H9 (cell line): ENCODE data around the gene MED10. TPM values are rescaled to one million over a fixed set of nuclear protein-coding genes. Genes with fewer than 3 reads are reported as not detected.

Source experiments
- DNase-seq: peaks from one replicate; pipeline ENCODE4 v3.0.0-alpha.2; 2017
- H2AFZ ChIP-seq: one replicate; pipeline ENCODE4 v1.6.1; 2013; ENCODE audit warnings: mild to moderate bottlenecking, low read length, control low read depth, moderate library complexity
- H2AK5ac ChIP-seq: 2 replicates; pipeline ENCODE4 v1.6.1; 2013; ENCODE audit warnings: low read length, control low read depth, mixed read lengths; ENCODE audit not compliant: insufficient read length
- H2BK120ac ChIP-seq: one replicate; pipeline ENCODE4 v1.6.1; 2013; ENCODE audit warnings: low read depth, mild to moderate bottlenecking, low read length, control low read depth, inconsistent platforms; ENCODE audit not compliant: poor library complexity, severe bottlenecking
- H2BK12ac ChIP-seq: 2 replicates; pipeline ENCODE4 v1.6.1; 2013; ENCODE audit warnings: low read length, control low read depth, mixed read lengths, low read depth; ENCODE audit not compliant: insufficient read length
- H2BK15ac ChIP-seq: 2 replicates; pipeline ENCODE4 v1.6.1; 2013; ENCODE audit warnings: low read depth, low read length, control low read depth
- H2BK20ac ChIP-seq: one replicate; pipeline ENCODE4 v1.6.1; 2013; ENCODE audit warnings: low read depth, mild to moderate bottlenecking, low read length, control low read depth, inconsistent platforms; ENCODE audit not compliant: poor library complexity, severe bottlenecking
- H2BK5ac ChIP-seq: 2 replicates; pipeline ENCODE4 v1.6.1; 2013; ENCODE audit warnings: low read length, control low read depth, mixed read lengths; ENCODE audit not compliant: insufficient read length
- H3K14ac ChIP-seq: 2 replicates; pipeline ENCODE4 v1.6.1; 2013; ENCODE audit warnings: low read length, control low read depth; ENCODE audit not compliant: insufficient read depth
- H3K18ac ChIP-seq: 2 replicates; pipeline ENCODE4 v1.6.1; 2013; ENCODE audit warnings: low read depth, mild to moderate bottlenecking, mixed read lengths, low read length, control low read depth; ENCODE audit not compliant: insufficient read length
- H3K23ac ChIP-seq: 2 replicates; pipeline ENCODE4 v1.6.1; 2013; ENCODE audit warnings: low read length, control low read depth, mixed read lengths, low read depth; ENCODE audit not compliant: insufficient read length
- H3K23me2 ChIP-seq: 2 replicates; pipeline ENCODE4 v1.6.1; 2013; ENCODE audit warnings: low read depth, mild to moderate bottlenecking, mixed read lengths, low read length, control low read depth; ENCODE audit not compliant: insufficient read length, poor library complexity, severe bottlenecking
- H3K27ac ChIP-seq: 2 replicates; pipeline ENCODE4 v1.5.1; 2013; ENCODE audit warnings: low read length, control low read depth, mixed read lengths, low read depth; ENCODE audit not compliant: insufficient read length
- H3K27me3 ChIP-seq: 2 replicates; pipeline ENCODE4 v1.6.1; 2013; ENCODE audit warnings: low read length, control low read depth, inconsistent platforms; ENCODE audit not compliant: insufficient read depth
- H3K4ac ChIP-seq: 2 replicates; pipeline ENCODE4 v1.6.1; 2013; ENCODE audit warnings: low read depth, mild to moderate bottlenecking, control low read depth, inconsistent platforms, low read length, moderate library complexity
- H3K4me1 ChIP-seq: 2 replicates; pipeline ENCODE4 v1.6.1; 2013; ENCODE audit warnings: low read length, control low read depth, inconsistent platforms; ENCODE audit not compliant: insufficient read depth
- H3K4me2 ChIP-seq: 2 replicates; pipeline ENCODE4 v1.6.1; 2013; ENCODE audit warnings: low read length, control low read depth, mixed read lengths; ENCODE audit not compliant: insufficient read length, insufficient read depth
- H3K56ac ChIP-seq: 2 replicates; pipeline ENCODE4 v1.6.1; 2013; ENCODE audit warnings: low read depth, mild to moderate bottlenecking, mixed read lengths, low read length, control low read depth; ENCODE audit not compliant: insufficient read length
- H3K79me1 ChIP-seq: 2 replicates; pipeline ENCODE4 v1.6.1; 2013; ENCODE audit warnings: low read depth, mild to moderate bottlenecking, moderate library complexity, low read length, control low read depth, inconsistent platforms; ENCODE audit not compliant: insufficient read depth, poor library complexity, severe bottlenecking
- H3K79me2 ChIP-seq: 2 replicates; pipeline ENCODE4 v1.6.1; 2013; ENCODE audit warnings: low read length, control low read depth, inconsistent platforms; ENCODE audit not compliant: insufficient read depth
- H3K9ac ChIP-seq: 2 replicates; pipeline ENCODE4 v1.6.1; 2013; ENCODE audit warnings: low read length, control low read depth, mixed read lengths; ENCODE audit not compliant: insufficient read length; ENCODE audit errors: extremely low read depth
- H3K9me3 ChIP-seq: one replicate; pipeline ENCODE4 v1.6.1; 2013; ENCODE audit warnings: low read depth, low read length, inconsistent platforms; ENCODE audit not compliant: control insufficient read depth
- H3T11ph ChIP-seq: one replicate; pipeline ENCODE4 v1.6.1; 2013; ENCODE audit warnings: mild to moderate bottlenecking, low read length, control low read depth, inconsistent platforms
- H4K20me1 ChIP-seq: one replicate; pipeline ENCODE4 v1.6.1; 2013; ENCODE audit not compliant: control insufficient read depth, insufficient read length, insufficient read depth
- H4K5ac ChIP-seq: 2 replicates; pipeline ENCODE4 v1.6.1; 2013; ENCODE audit warnings: low read depth, mild to moderate bottlenecking, mixed read lengths, low read length, control low read depth; ENCODE audit not compliant: insufficient read length
- H4K8ac ChIP-seq: replicated peaks from 2 replicates; pipeline ENCODE4 v1.6.1; 2013; ENCODE audit warnings: low read length, control low read depth, mixed read lengths, low read depth; ENCODE audit not compliant: insufficient read length
- H4K91ac ChIP-seq: 2 replicates; pipeline ENCODE4 v1.6.1; 2013; ENCODE audit warnings: low read depth, mild to moderate bottlenecking, moderate library complexity, mixed read lengths, low read length, control low read depth; ENCODE audit not compliant: insufficient read length
- H3K27ac Mint-ChIP-seq, 3 experiments: 2 replicates in 2 of 3; 3 replicates in 1 of 3; pipeline ENCODE4 v1.8.0; 2020 to 2021; ENCODE audit warnings: mixed read lengths in 3 of 3, mild to moderate bottlenecking in 1 of 3, moderate library complexity in 1 of 3
- H3K27me3 Mint-ChIP-seq: 2 replicates; pipeline ENCODE4 v1.8.0; 2021; ENCODE audit warnings: low read depth, mild to moderate bottlenecking, moderate library complexity, mixed read lengths
- H3K36me3 Mint-ChIP-seq, 3 experiments: 2 replicates in 2 of 3; 3 replicates in 1 of 3; pipeline ENCODE4 v1.8.0; 2020 to 2021; ENCODE audit warnings: low read depth in 3 of 3, mixed read lengths in 3 of 3; ENCODE audit not compliant: insufficient read depth in 1 of 3
- H3K4me1 Mint-ChIP-seq, 2 experiments: 2 replicates each; pipeline ENCODE4 v1.8.0; 2020; ENCODE audit warnings: mixed read lengths in 2 of 2
- H3K4me3 Mint-ChIP-seq, 2 experiments: 2 replicates in 1 of 2; 3 replicates in 1 of 2; pipeline ENCODE4 v1.8.0; 2020 to 2021; ENCODE audit warnings: mild to moderate bottlenecking in 2 of 2, mixed read lengths in 2 of 2, moderate library complexity in 1 of 2
- H3K9me3 Mint-ChIP-seq, 2 experiments: 2 replicates in 1 of 2; 3 replicates in 1 of 2; pipeline ENCODE4 v1.8.0; 2020; ENCODE audit warnings: mild to moderate bottlenecking in 2 of 2, mixed read lengths in 2 of 2, moderate library complexity in 1 of 2
- WGBS: extraction: QIAGEN DNeasy Blood & Tissue Kit; methylation state at CpG from one replicate; pipeline ENCODE4 v1.1.7; 2013; ENCODE audit warnings: missing lambda C conversion rate, low lambda C conversion rate, mixed read lengths; ENCODE audit not compliant: insufficient read length; ENCODE audit errors: extremely low coverage; 5-methylcytosine and 5-hydroxymethylcytosine counted together
- total RNA-seq: library from RNA; stranded (reverse); gene quantifications from 2 replicates; pipeline ENCODE4 v1.2.1, GENCODE V29; 2021
- TF ChIP-seq, protein P1 (sequence below): fragments of 200-600 bp; sonication (generic); conservative IDR thresholded peaks from 3 replicates; pipeline ENCODE4 v1.8.0; 2021; ENCODE audit warnings: antibody characterized with exemption, mild to moderate bottlenecking

MED10 gene
- total RNA-seq, 1 experiment from 2014 or later = 35.3 TPM

DNA sequence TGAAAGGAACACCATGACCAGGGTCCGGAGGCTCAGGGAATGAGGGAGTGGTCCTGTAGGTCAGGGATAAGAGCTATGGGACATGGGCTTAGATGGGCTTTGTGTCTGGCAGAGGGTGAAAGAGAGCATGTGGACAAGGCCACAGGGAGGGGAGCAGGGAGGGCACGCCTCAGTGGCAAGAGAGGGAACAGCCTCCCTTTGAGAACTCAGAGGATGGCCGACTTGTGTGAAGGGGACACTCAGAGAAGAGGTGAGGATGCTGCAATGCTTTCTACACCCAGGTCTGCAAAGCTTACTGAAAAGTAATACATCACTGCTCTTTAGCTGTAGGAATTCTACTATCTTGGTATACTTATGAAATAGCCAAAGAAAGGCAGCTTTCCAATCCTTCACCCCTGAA, 23.5 kb downstream of the MED10 start:
- no peak overlapping the region for H2BK15ac ChIP-seq
- H3K4me1 Mint-ChIP-seq = peaks cover 4 to 7% of the 10 kb centered on the region in 2 experiments
- H3K9ac ChIP-seq = no peak overlapping the region
- no CpG with 5 or more reads among the region's 3 CpGs for WGBS
- H2AK5ac ChIP-seq = no peak overlapping the region
- H2BK12ac ChIP-seq = no peak overlapping the region
- H3K9me3 Mint-ChIP-seq = no peaks in the 10 kb centered on the region
- no peaks in the 10 kb centered on the region for H3K23me2 ChIP-seq
- no peak overlapping the region for H2BK5ac ChIP-seq
- H3K27me3 Mint-ChIP-seq = peaks cover 12% of the 10 kb centered on the region
- DNase-seq = no peak
- no peak overlapping the region for H3K18ac ChIP-seq
- no peaks in the 10 kb centered on the region for H3K79me1 ChIP-seq
- no peak overlapping the region for H2BK120ac ChIP-seq
- no peak overlapping the region for H3K4ac ChIP-seq
- H3K14ac ChIP-seq = no peak overlapping the region
- H3K4me3 Mint-ChIP-seq = no peak overlapping the region
- TF ChIP-seq, protein P1, sequence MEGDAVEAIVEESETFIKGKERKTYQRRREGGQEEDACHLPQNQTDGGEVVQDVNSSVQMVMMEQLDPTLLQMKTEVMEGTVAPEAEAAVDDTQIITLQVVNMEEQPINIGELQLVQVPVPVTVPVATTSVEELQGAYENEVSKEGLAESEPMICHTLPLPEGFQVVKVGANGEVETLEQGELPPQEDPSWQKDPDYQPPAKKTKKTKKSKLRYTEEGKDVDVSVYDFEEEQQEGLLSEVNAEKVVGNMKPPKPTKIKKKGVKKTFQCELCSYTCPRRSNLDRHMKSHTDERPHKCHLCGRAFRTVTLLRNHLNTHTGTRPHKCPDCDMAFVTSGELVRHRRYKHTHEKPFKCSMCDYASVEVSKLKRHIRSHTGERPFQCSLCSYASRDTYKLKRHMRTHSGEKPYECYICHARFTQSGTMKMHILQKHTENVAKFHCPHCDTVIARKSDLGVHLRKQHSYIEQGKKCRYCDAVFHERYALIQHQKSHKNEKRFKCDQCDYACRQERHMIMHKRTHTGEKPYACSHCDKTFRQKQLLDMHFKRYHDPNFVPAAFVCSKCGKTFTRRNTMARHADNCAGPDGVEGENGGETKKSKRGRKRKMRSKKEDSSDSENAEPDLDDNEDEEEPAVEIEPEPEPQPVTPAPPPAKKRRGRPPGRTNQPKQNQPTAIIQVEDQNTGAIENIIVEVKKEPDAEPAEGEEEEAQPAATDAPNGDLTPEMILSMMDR = no peak
- H3K56ac ChIP-seq = no peak overlapping the region
- no peak overlapping the region for H4K91ac ChIP-seq
- no peak overlapping the region for H4K5ac ChIP-seq
- H3K9me3 ChIP-seq = no peaks in the 10 kb centered on the region
- no peaks in the 10 kb centered on the region for H3K79me2 ChIP-seq
- no peak overlapping the region for H3K23ac ChIP-seq
- H3K36me3 Mint-ChIP-seq = no peaks in the 10 kb centered on the region
- H2AFZ ChIP-seq = no peak overlapping the region
- no peak overlapping the region for H3T11ph ChIP-seq
- H3K4me2 ChIP-seq = no peak overlapping the region
- H3K27me3 ChIP-seq = no peaks in the 10 kb centered on the region
- no peak overlapping the region for H2BK20ac ChIP-seq
- no peaks in the 10 kb centered on the region for H3K4me1 ChIP-seq
- H4K8ac ChIP-seq = no peak overlapping the region
- no peak overlapping the region for H3K27ac ChIP-seq
- no peak overlapping the region for H3K27ac Mint-ChIP-seq
- no peaks in the 10 kb centered on the region for H4K20me1 ChIP-seq
